ENCODE results near the gene MTHFR.
A peak's percentile ranks its signal among the peaks of the same experiment; 100 is the strongest.
"Not testable (repeated sequence)": the region's sequence is repeated elsewhere in the genome, so short reads cannot be mapped to it uniquely, and the experiment has no call there.

Gene MTHFR

DNA sequence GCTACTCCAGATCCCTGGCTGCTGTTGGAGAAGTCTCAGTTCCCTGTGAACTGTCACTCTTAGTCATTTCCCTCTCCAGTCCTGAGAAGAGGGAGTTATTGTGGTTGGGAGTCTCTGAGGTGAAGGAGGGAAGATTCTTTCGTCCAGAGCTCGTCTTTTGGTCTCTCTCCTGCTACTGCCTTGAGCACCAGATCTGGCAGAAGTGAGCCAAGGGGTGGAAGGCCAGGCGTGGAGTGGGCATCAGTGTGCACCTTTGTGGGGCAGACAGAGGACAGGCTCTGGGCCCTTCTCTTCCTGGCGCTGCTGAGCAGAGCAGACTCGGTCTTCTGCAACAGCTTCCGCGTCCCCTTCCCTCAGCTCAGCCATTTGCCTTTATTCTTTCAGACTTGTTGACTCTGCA is 19.4 kb upstream of the MTHFR start:
- H3K27me3 ChIP-seq (ENCODE audit: insufficient read depth, low read length) = no peaks in the 10 kb centered on the region
- H3K9ac ChIP-seq (ENCODE audit: low read depth, low read length) = no peak overlapping the region
- no peaks in the 10 kb centered on the region for H3K4me1 ChIP-seq (ENCODE audit: insufficient read depth, low read length)
- no peaks in the 10 kb centered on the region for H3K9me3 ChIP-seq (ENCODE audit: insufficient read depth, low read depth, low read length)
- H3K4me3 ChIP-seq (ENCODE audit: low read length) = no peak overlapping the region
- peaks cover 90% of the 10 kb centered on the region for H3K36me3 ChIP-seq (ENCODE audit: insufficient read depth, low read depth, low read length)
- no peak overlapping the region for H3K27ac ChIP-seq (ENCODE audit: low read length)

DNA sequence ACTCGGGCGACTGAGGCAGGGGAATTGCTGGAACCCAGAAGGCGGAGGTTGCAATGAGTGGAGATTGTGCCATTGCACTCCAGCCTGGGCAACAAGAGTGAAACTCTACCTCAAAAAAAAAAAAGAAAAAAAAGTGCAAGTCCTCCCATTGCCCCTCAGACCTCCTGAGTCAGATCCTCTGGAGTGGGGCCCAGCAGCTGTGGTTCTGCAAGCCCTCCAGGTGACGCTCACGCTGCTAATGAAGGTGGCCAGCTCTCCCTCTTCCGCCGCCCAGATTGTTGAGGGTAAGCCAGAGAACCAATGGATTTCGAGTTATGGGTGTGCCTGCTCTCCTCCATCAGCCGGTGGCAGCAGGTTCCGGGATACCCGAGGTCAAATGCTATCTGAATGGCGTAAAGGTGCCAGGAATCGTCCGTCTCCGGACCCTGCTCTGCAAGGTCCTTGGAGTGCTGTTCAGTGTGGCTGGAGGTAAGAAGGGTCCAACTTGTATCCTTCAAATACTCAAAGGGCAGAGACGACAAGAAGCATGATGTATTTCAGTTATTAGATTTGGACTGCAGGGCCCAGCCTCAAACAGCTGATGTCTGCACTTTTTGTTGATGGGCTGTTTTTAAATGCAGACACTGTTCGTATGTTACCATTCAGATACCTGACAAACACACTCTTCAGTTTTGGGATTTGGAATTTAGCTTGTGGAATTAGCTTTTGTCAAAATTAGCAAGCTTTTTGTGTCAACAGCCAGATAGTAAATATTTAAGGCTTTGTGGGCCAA is 17.8 kb upstream of the MTHFR start:
- Histone ChIP-seq H3K27ac (ENCODE audit: low read length) (no peak overlapping the region), H3K4me1 (ENCODE audit: insufficient read depth, low read length) (no peaks in the 10 kb centered on the region), H3K9ac (ENCODE audit: low read depth, low read length) (no peak overlapping the region), H3K9me3 (ENCODE audit: insufficient read depth, low read depth, low read length) (no peaks in the 10 kb centered on the region), H3K4me3 (ENCODE audit: low read length) (no peak overlapping the region), H3K27me3 (ENCODE audit: insufficient read depth, low read length) (no peaks in the 10 kb centered on the region), H3K36me3 (ENCODE audit: insufficient read depth, low read depth, low read length) (peaks cover 91% of the 10 kb centered on the region)

DNA sequence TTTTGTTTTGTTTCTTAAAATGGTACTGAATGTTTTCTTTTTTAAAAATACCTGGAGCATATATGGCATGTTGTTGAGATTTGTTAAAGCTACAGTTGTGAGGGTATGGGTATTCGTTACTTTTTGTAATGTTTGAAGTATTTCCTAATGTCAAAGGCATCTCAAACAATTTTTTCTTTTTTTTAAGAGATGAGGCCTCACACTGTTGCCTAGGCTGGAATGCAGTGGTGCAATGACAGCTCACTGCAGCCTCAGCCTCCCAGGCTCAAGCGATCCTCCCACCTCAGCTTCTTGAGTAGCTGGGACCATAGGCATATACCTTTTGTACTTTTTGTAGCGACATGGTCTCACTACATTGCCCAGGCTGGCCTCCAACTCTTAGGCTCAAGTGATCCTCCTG is 16.3 kb upstream of the MTHFR start:
- H3K4me3 ChIP-seq (ENCODE audit: low read length) = no peak overlapping the region
- H3K9me3 ChIP-seq (ENCODE audit: insufficient read depth, low read depth, low read length) = no peaks in the 10 kb centered on the region
- no peak overlapping the region for H3K9ac ChIP-seq (ENCODE audit: low read depth, low read length)
- no peaks in the 10 kb centered on the region for H3K27me3 ChIP-seq (ENCODE audit: insufficient read depth, low read length)
- no peak overlapping the region for H3K27ac ChIP-seq (ENCODE audit: low read length)
- no peaks in the 10 kb centered on the region for H3K4me1 ChIP-seq (ENCODE audit: insufficient read depth, low read length)
- peaks cover 92% of the 10 kb centered on the region for H3K36me3 ChIP-seq (ENCODE audit: insufficient read depth, low read depth, low read length)

DNA sequence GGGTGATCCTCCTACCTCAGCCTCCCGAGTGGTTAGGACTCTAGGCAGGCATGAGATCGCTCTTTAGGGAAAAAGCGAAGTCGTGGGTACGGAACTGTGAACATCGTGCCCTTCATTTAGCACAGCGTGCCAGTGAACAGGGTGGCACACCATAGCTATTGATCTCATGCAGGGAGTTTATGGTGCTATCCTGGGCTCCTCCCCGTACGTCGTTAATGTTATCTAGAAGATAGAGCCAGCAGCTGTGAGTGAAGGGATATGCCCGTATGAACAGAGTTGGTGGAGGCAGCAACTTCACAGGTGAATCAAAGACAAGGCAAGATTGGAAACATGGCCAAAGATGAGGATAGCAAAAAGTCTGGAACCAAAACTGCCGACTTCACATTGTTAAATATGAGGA is 11.4 kb upstream of the MTHFR start:
- no peaks in the 10 kb centered on the region for H3K4me1 ChIP-seq (ENCODE audit: insufficient read depth, low read length)
- no peaks in the 10 kb centered on the region for H3K27me3 ChIP-seq (ENCODE audit: insufficient read depth, low read length)
- no peaks in the 10 kb centered on the region for H3K9me3 ChIP-seq (ENCODE audit: insufficient read depth, low read depth, low read length)
- H3K27ac ChIP-seq (ENCODE audit: low read length) = no peak overlapping the region
- H3K9ac ChIP-seq (ENCODE audit: low read depth, low read length) = no peak overlapping the region
- peaks cover 88% of the 10 kb centered on the region for H3K36me3 ChIP-seq (ENCODE audit: insufficient read depth, low read depth, low read length)
- H3K4me3 ChIP-seq (ENCODE audit: low read length) = no peak overlapping the region

DNA sequence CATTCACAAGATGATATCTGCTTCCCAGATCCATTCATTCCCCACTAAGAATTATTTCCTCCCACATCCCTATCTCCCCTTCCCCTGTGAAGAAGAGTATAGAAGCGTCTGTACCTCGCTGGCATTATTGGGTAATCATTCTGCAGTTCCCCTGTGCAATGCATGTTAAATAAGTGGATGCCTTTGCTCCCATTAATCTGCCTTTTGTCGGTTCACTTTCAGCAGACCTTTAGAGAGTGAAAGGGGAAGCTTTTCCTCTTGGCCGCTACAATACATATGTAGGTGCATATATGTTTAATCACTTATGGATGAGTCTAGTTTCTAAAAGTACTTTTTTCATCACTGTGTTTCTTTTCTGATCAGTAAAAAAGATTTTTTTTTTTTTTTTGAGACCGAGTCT is 7.3 kb upstream of the MTHFR start:
- H3K27ac ChIP-seq (ENCODE audit: low read length) = no peak overlapping the region
- no peak overlapping the region for H3K9ac ChIP-seq (ENCODE audit: low read depth, low read length)
- H3K27me3 ChIP-seq (ENCODE audit: insufficient read depth, low read length) = no peaks in the 10 kb centered on the region
- no peak overlapping the region for H3K4me3 ChIP-seq (ENCODE audit: low read length)
- peaks cover 89% of the 10 kb centered on the region for H3K36me3 ChIP-seq (ENCODE audit: insufficient read depth, low read depth, low read length)
- no peaks in the 10 kb centered on the region for H3K9me3 ChIP-seq (ENCODE audit: insufficient read depth, low read depth, low read length)
- no peaks in the 10 kb centered on the region for H3K4me1 ChIP-seq (ENCODE audit: insufficient read depth, low read length)

DNA sequence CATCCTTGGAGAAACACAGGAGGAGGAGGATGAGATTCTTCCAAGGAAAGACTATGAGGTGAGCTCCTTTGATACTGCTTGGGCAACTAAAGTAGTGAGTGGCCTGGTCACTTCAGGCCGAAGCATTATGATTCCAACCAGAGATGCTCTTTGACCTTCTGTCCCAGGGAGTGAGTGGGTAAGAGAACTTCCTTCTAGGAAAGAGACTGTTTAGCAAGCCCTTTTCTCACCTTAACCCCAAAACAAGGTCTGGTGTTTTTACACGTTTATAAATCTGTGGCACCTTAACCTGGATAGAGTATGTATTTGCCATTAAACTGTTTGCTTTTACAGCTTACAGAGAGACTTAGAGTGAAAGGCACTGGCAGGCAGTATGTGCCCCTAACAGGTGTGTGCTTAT is 1.4 kb upstream of the MTHFR start:
- Histone ChIP-seq H3K27ac (ENCODE audit: low read length) (no peak overlapping the region), H3K9me3 (ENCODE audit: insufficient read depth, low read depth, low read length) (no peaks in the 10 kb centered on the region), H3K9ac (ENCODE audit: low read depth, low read length) (peak overlapping the region; percentile 83; the same call in 1 of the 2 replicates), H3K4me3 (ENCODE audit: low read length) (peak overlapping the region; percentile 89), H3K4me1 (ENCODE audit: insufficient read depth, low read length) (peaks cover 14% of the 10 kb centered on the region), H3K27me3 (ENCODE audit: insufficient read depth, low read length) (no peaks in the 10 kb centered on the region), H3K36me3 (ENCODE audit: insufficient read depth, low read depth, low read length) (peaks cover 50% of the 10 kb centered on the region)

DNA sequence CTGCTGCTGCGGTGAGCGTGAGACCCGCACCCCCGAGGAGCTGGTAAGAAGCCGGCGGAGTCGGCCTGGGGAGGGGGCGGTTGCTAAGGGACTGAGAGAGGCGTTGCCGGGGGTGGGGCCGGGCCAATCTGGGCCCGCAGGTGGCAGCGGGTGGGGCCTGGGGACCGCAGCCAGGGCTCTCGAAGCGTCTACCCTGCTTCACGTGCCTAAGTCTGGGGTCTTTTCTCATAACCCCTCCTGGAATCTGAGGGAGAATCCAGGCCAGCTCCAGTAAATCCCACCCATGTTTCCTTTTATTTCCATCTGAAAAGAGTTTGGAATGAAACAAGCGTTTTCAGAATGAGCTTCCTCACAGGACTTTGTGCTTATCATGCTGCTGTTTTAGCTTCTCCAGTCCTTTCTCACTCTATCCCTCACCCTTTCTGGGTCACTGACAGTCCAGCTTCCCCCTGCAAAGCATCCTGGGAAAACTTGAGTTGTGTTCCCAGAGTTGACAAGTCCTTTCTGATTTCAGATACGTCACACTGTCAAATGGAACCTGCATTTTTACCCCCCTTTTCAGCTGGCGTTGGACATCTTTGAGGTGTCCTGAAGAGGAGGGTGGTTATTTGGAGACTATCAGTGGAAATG is 658 bp upstream of the MTHFR start:
- Histone ChIP-seq H3K4me1 (ENCODE audit: insufficient read depth, low read length) (peaks cover 14% of the 10 kb centered on the region), H3K4me3 (ENCODE audit: low read length) (peak overlapping the region; percentile 89), H3K27me3 (ENCODE audit: insufficient read depth, low read length) (no peaks in the 10 kb centered on the region), H3K9me3 (ENCODE audit: insufficient read depth, low read depth, low read length) (no peaks in the 10 kb centered on the region), H3K9ac (ENCODE audit: low read depth, low read length) (peak overlapping the region; percentile 83), H3K27ac (ENCODE audit: low read length) (no peak overlapping the region), H3K36me3 (ENCODE audit: insufficient read depth, low read depth, low read length) (peaks cover 44% of the 10 kb centered on the region)

DNA sequence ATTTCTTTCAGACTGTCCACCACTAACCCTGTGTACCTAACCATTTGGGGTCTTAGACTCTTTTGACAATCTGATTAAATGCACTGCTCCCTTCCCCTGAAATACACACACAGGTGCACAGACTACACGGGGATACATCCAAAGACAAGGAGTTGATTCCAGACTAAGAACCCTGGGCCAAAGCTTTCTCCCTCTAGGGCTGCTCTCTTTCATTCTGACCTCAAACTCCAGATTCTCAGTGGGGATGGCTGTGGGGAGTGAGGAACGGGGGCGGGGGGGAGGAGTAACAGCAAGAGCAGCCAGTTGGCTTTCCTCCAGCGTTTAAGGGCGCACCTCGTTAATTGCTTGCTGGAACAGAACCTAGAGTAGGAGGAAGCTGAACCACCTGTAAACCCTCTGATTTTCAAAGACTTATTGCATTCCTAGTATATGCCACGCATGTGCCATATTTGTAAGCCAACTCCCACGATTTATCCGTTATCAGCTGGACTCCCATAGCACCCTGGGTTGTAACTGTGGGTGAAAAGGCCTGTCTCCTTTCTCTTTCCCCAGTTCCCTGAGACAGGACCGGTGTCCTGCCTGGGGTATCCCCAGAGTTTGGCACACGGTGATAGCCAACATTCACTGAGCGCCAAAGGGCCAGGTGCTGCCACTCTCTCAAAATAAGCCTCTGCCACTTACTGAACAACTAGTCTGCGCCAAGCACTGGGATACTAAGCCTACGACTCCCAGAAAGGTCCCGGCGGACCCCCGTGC is 920 bp downstream of the MTHFR start:
- no peaks in the 10 kb centered on the region for H3K9me3 ChIP-seq (ENCODE audit: insufficient read depth, low read depth, low read length)
- peaks cover 14% of the 10 kb centered on the region for H3K4me1 ChIP-seq (ENCODE audit: insufficient read depth, low read length)
- peak overlapping the region; percentile 72 for H3K27ac ChIP-seq (ENCODE audit: low read length)
- peak overlapping the region; percentile 89 for H3K4me3 ChIP-seq (ENCODE audit: low read length)
- no peaks in the 10 kb centered on the region for H3K27me3 ChIP-seq (ENCODE audit: insufficient read depth, low read length)
- H3K9ac ChIP-seq (ENCODE audit: low read depth, low read length) = peak overlapping the region; percentile 90; the same call in 1 of the 2 replicates
- peaks cover 45% of the 10 kb centered on the region for H3K36me3 ChIP-seq (ENCODE audit: insufficient read depth, low read depth, low read length)

DNA sequence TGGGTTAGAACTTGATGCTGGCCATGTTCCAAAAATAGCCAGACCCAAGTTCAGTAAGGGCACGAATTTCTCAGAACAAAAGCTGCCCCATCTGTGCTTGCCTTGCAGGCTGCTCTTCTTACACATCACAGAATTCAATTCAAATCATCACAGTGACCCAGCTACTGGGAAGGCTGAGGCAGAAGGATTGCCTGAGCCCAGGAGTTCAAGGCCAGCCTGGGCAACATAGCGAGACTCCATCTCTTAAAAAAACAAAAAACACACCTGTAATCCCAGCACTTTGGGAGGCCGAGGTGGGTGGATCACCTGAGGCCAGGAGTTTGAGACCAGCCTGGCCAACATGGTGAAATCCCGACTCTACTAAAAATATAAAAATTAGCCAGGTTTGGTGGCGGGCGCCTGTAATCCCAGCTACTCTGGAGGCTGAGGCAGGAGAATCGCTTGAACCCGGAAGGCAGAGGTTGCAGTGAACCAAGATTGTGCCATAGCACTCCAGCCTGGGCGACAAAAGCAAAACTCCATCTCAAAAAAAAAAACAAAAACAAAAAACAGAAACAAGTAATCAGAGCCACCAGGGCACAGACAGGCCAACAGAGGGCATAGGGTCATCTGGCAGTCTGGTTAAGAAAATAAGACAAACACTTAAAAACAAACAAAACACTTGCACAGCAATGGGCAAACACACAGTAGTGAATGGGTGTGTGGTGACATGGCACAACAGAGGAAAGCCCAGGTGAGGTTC is 1.7 kb downstream of the MTHFR start:
- peaks cover 44% of the 10 kb centered on the region for H3K36me3 ChIP-seq (ENCODE audit: insufficient read depth, low read depth, low read length)
- not testable (repeated sequence) for H3K27me3 ChIP-seq (ENCODE audit: insufficient read depth, low read length); H3K9me3 ChIP-seq (ENCODE audit: insufficient read depth, low read depth, low read length)
- peak overlapping the region; percentile 89 for H3K4me3 ChIP-seq (ENCODE audit: low read length)
- peak overlapping the region; percentile 44 for H3K27ac ChIP-seq (ENCODE audit: low read length)
- peaks cover 14% of the 10 kb centered on the region for H3K4me1 ChIP-seq (ENCODE audit: insufficient read depth, low read length)
- H3K9ac ChIP-seq (ENCODE audit: low read depth, low read length) = peak overlapping the region; percentile 90; the same call in 1 of the 2 replicates

DNA sequence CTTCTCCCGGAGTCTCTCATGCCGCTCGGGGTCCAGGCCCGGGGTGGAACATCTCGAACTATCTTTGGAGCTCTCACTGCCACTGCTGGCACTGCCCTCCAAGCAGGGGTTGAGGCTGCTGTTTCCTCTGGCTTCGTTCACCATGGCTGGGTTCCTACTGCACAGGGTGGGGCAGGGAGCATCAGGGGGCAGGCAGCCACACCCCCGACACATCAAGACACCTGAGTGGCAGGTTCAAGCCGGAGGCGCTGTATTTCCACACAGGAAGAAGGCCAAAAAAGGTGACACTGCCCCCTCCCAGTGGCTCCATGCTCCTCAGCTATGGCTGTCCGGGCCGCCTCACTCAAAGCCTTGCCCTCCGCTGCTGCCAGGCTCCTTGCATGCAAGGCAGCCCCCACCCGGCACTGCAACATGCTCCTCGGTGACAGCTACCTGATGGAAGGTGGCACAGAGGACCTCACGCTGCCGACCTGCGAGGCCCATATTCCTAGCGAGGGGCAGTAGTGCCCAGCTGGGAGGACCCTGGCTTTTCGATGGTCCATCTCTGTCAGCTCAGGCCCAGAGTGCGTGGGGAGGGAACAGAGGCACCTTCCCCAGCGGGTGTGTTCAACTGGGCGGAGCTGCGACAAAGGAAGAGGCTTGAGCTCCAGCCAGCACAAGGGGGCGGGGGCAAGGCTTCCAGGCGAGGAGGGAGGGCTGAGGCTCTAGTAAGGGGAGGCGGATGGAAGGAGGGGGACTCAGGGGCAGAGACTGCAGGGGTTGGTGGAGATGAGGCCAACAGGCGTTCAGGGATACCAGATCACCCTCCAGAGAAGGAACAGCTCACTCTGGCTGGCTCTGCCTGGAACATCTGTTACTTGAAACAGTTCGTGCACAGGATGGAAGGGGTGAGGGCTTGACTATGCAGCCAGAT is 2.5 kb downstream of the MTHFR start:
- Histone ChIP-seq H3K4me1 (ENCODE audit: insufficient read depth, low read length) (peaks cover 14% of the 10 kb centered on the region), H3K9me3 (ENCODE audit: insufficient read depth, low read depth, low read length) (no peaks in the 10 kb centered on the region), H3K27ac (ENCODE audit: low read length) (peak overlapping the region; percentile 44), H3K9ac (ENCODE audit: low read depth, low read length) (peak overlapping the region; percentile 59; the same call in 1 of the 2 replicates), H3K27me3 (ENCODE audit: insufficient read depth, low read length) (no peaks in the 10 kb centered on the region), H3K36me3 (ENCODE audit: insufficient read depth, low read depth, low read length) (peaks cover 40% of the 10 kb centered on the region), H3K4me3 (ENCODE audit: low read length) (peak overlapping the region; percentile 73)

Data from iPS-20b (cell line).